Activated CD4-positive, alpha-beta T cell treated with anti-CD3 and anti-CD28 coated beads for 48 hours (primary cell): ENCODE measurements around the gene MNX1.

Experiments
- DNase-seq: peaks from one replicate; pipeline ENCODE4 v3.0.0-alpha.2; 2020

The MNX1 gene

GRCh38 chr7:156966387-156966786 is 44.1 kb downstream of the MNX1 start:
- DNase-seq = no peak

GRCh38 chr7:156964971-156965370 is 45.5 kb downstream of the MNX1 start:
- DNase-seq = no peak

- DNase-seq = no peak
Measured at GRCh38 chr7:156963472-156963871, 47.0 kb downstream of the MNX1 start.

GRCh38 chr7:156962897-156963296 is 47.6 kb downstream of the MNX1 start:
- DNase-seq = no peak

- DNase-seq = no peak
Measured at GRCh38 chr7:156962145-156962544, 48.3 kb downstream of the MNX1 start.

GRCh38 chr7:156956727-156957126 is 53.7 kb downstream of the MNX1 start:
- no peak for DNase-seq

GRCh38 chr7:156954941-156955340 is 55.5 kb downstream of the MNX1 start:
- DNase-seq = no peak
